HCT116 (cell line): Measurements from ENCODE around the gene CTU2. TPM values are rescaled to one million over a fixed set of nuclear protein-coding genes. Genes with fewer than 3 reads are reported as not detected.

ENCODE experiments used
- ATAC-seq: fragments of 200-7000 bp; cut with Tn5 transposase; 2 replicates; pipeline ENCODE4 v1.9.1; 2020; ENCODE audit warnings: mild to moderate bottlenecking, moderate library complexity
- BruUV-seq: library from RNA; stranded (reverse); fragments of 400-500 nt; replicated peaks from 2 replicates; lab custom pipeline; 2021; lab: Mats Ljungman, UMichigan
- CTCF ChIA-PET: fragments of 300-600 bp; sonication (Branson Sonifier 250); formaldehyde crosslinking; loops from one replicate; lab custom pipeline; 2021; ENCODE audit warnings: antibody characterized with exemption; lab: Charles Lee
- POLR2A ChIA-PET: fragments of 300-600, 350-600 bp; sonication (Branson Sonifier 250); formaldehyde crosslinking; loops from one replicate; lab custom pipeline; 2021; ENCODE audit warnings: antibody characterized with exemption; lab: Charles Lee
- RAD21 ChIA-PET, 2 experiments: fragments of 300-600 bp; sonication (Branson Sonifier 250); formaldehyde crosslinking; loops; one replicate each; lab custom pipeline; 2023; ENCODE audit warnings: low total read pairs in 2 of 2; ENCODE audit not compliant: uncharacterized antibody in 2 of 2, unreplicated experiment in 2 of 2, low non-redundant PET in 1 of 2; lab: Charles Lee
- DNase-seq: peaks from one replicate; pipeline ENCODE4 v3.0.0-alpha.2; 2010; ENCODE audit warnings: low read depth, low spot score
- H2AFZ ChIP-seq: fragments of 200-600 bp; shearing (Covaris generic), sonication (generic); 2 replicates; pipeline ENCODE4 v1.6.1; 2017; ENCODE audit warnings: low read depth, mixed run types, mixed read lengths, antibody characterized with exemption, low read length; ENCODE audit not compliant: poor library complexity, severe bottlenecking
- H3K27ac ChIP-seq: 2 replicates; pipeline ENCODE4 v1.5.1; 2012; ENCODE audit warnings: low read depth, low read length
- H3K27me3 ChIP-seq: fragments of 200-600 bp; sonication (generic); 2 replicates; pipeline ENCODE4 v1.6.1; 2016; ENCODE audit warnings: mixed run types, low read length, mixed read lengths; ENCODE audit not compliant: insufficient read depth
- H3K36me3 ChIP-seq, 2 experiments: fragments of 200-500 bp in 1 of 2; fragments of 200-600 bp in 1 of 2; sonication (Bioruptor generic) in 1 of 2; sonication (generic) in 1 of 2; 2 replicates each; pipeline versions ENCODE4 v1.5.1 to v1.6.1; 2014 to 2016; ENCODE audit warnings: low read length in 2 of 2, inconsistent platforms in 1 of 2, mixed read lengths in 1 of 2, mixed run types in 1 of 2; ENCODE audit not compliant: insufficient read depth in 2 of 2, control insufficient read depth in 1 of 2
- H3K4me1 ChIP-seq, 2 experiments: fragments of 200-600 bp in 1 of 2; sonication (generic) in 1 of 2; 2 replicates each; pipeline versions ENCODE4 v1.5.1 to v1.6.1; 2012 to 2017; ENCODE audit warnings: low read length in 2 of 2, inconsistent platforms in 1 of 2, mild to moderate bottlenecking in 1 of 2, mixed read lengths in 1 of 2, mixed run types in 1 of 2, moderate library complexity in 1 of 2; ENCODE audit not compliant: insufficient read depth in 2 of 2, control insufficient read depth in 1 of 2
- H3K4me2 ChIP-seq: fragments of 200-600 bp; sonication (generic); 2 replicates; pipeline ENCODE4 v1.6.1; 2017; ENCODE audit warnings: mixed run types, low read length, mixed read lengths
- H3K4me3 ChIP-seq, 2 experiments: fragments of 200-600 bp in 1 of 2; sonication (generic) in 1 of 2; replicated peaks in 1 of 2; 2 replicates each; pipeline ENCODE4 v1.5.1; 2011 to 2016; ENCODE audit warnings: low read length in 2 of 2, control low read depth in 1 of 2, low read depth in 1 of 2, mild to moderate bottlenecking in 1 of 2, mixed read lengths in 1 of 2, mixed run types in 1 of 2
- H3K79me2 ChIP-seq: fragments of 200-600 bp; sonication (generic); 2 replicates; pipeline ENCODE4 v1.6.1; 2017; ENCODE audit warnings: mild to moderate bottlenecking, mixed run types, low read length, moderate library complexity, mixed read lengths; ENCODE audit not compliant: insufficient read depth
- H3K9ac ChIP-seq: fragments of 200-600 bp; sonication (generic); 2 replicates; pipeline ENCODE4 v1.6.1; 2016; ENCODE audit warnings: low read length, mixed read lengths
- H3K9me2 ChIP-seq: fragments of 200-600 bp; sonication (generic), shearing (Covaris generic); 2 replicates; pipeline ENCODE4 v1.6.1; 2017; ENCODE audit warnings: mixed run types, mild to moderate bottlenecking, moderate library complexity; ENCODE audit not compliant: insufficient read depth
- H3K9me3 ChIP-seq, 2 experiments: fragments of 200-500 bp in 1 of 2; fragments of 200-600 bp in 1 of 2; sonication (Bioruptor generic) in 1 of 2; sonication (generic) in 1 of 2; 2 replicates each; pipeline ENCODE4 v1.6.1; 2014 to 2017; ENCODE audit warnings: low read length in 2 of 2, mixed read lengths in 2 of 2, inconsistent platforms in 1 of 2, low read depth in 1 of 2, mild to moderate bottlenecking in 1 of 2, mixed run types in 1 of 2, moderate library complexity in 1 of 2; ENCODE audit not compliant: control insufficient read depth in 1 of 2, insufficient read depth in 1 of 2
- H4K20me1 ChIP-seq: fragments of 200-600 bp; sonication (generic), shearing (Covaris generic); 2 replicates; pipeline ENCODE4 v1.6.1; 2017; ENCODE audit warnings: mixed run types, mild to moderate bottlenecking, moderate library complexity; ENCODE audit not compliant: insufficient read depth
- CTCF ChIP-seq, 3 experiments: fragments of 200-600 bp in 1 of 3; sonication (generic) in 1 of 3; IDR thresholded peaks in 2 of 3; conservative IDR thresholded peaks in 1 of 3; 2 replicates each; pipeline ENCODE4 v1.5.1; 2012 to 2017; ENCODE audit warnings: low read depth in 2 of 3, low read length in 2 of 3, antibody characterized with exemption in 1 of 3, borderline replicate concordance in 1 of 3, control low read depth in 1 of 3, mild to moderate bottlenecking in 1 of 3, mixed read lengths in 1 of 3, mixed run types in 1 of 3, moderate library complexity in 1 of 3; ENCODE audit not compliant: insufficient read depth in 1 of 3
- EGR1 ChIP-seq: IDR thresholded peaks from 2 replicates; pipeline ENCODE4 v1.6.1; 2012; ENCODE audit warnings: low read depth
- ELF1 ChIP-seq: IDR thresholded peaks from 2 replicates; pipeline ENCODE4 v1.6.1; 2012; ENCODE audit warnings: low read depth, borderline replicate concordance
- EZH2phosphoT487 ChIP-seq: fragments of 200-600 bp; IDR thresholded peaks from 2 replicates; pipeline ENCODE4 v1.6.1; 2018; ENCODE audit warnings: antibody characterized with exemption, borderline replicate concordance
- FOSL1 ChIP-seq: IDR thresholded peaks from 2 replicates; pipeline ENCODE4 v1.6.1; 2012; ENCODE audit warnings: low read depth
- JUND ChIP-seq: IDR thresholded peaks from 2 replicates; pipeline ENCODE4 v1.6.1; 2012
- MAX ChIP-seq: IDR thresholded peaks from 2 replicates; pipeline ENCODE4 v1.6.1; 2012
- POLR2A ChIP-seq: IDR thresholded peaks from 2 replicates; pipeline ENCODE4 v1.7.0; 2011; ENCODE audit warnings: borderline replicate concordance; ENCODE audit not compliant: insufficient read depth, insufficient read length; ENCODE audit errors: extremely low read depth
- POLR2AphosphoS5 ChIP-seq: IDR thresholded peaks from 2 replicates; pipeline ENCODE4 v1.6.1; 2011; ENCODE audit warnings: mild to moderate bottlenecking, low read depth, low read length, moderate library complexity
- RAD21 ChIP-seq: IDR thresholded peaks from 2 replicates; pipeline ENCODE4 v1.6.1; 2012; ENCODE audit warnings: low read depth, mild to moderate bottlenecking
- SIN3A ChIP-seq: IDR thresholded peaks from 2 replicates; pipeline ENCODE4 v1.6.1; 2012; ENCODE audit warnings: low read depth
- SP1 ChIP-seq: IDR thresholded peaks from 2 replicates; pipeline ENCODE4 v1.6.1; 2012; ENCODE audit warnings: low read depth
- TCF7L2 ChIP-seq: IDR thresholded peaks from 2 replicates; pipeline ENCODE4 v1.7.0; 2011; ENCODE audit warnings: borderline replicate concordance, inconsistent platforms; ENCODE audit not compliant: insufficient read depth, insufficient read length; ENCODE audit errors: extremely low read depth
- ZBTB33 ChIP-seq: IDR thresholded peaks from 2 replicates; pipeline ENCODE4 v1.6.1; 2011; ENCODE audit warnings: mild to moderate bottlenecking, low read length, moderate library complexity; ENCODE audit not compliant: insufficient replicate concordance; ENCODE audit errors: extremely low read depth
- ZNF274 ChIP-seq: fragments of 200-500 bp; sonication (Bioruptor generic); IDR thresholded peaks from 2 replicates; pipeline ENCODE4 v1.6.1; 2014; ENCODE audit warnings: mild to moderate bottlenecking, low read depth, low read length, inconsistent platforms
- intact Hi-C: fragments of 100-400 bp; cut with micrococcal nuclease; formaldehyde crosslinking; loops from 2 replicates; pipeline ENCODE4 v1.10.0; 2022
- total RNA-seq: library from RNA; stranded (reverse); gene quantifications from one replicate; pipeline ENCODE4 v1.2.1, GENCODE V29; 2021; ENCODE audit not compliant: unreplicated experiment

The CTU2 gene
- total RNA-seq, 1 experiment from 2014 or later: 71.3 TPM

- Histone ChIP-seq H3K79me2 (peaks cover 54% of the 10 kb centered on the region), H3K9ac (no peak overlapping the region), H3K4me3 (no peak overlapping the region), H4K20me1 (peaks cover 10% of the 10 kb centered on the region; the same call in 1 of the 2 replicates), H3K27ac (peak overlapping the region; percentile 30; the same call in 1 of the 2 replicates), H3K4me1 (peaks cover 0 to 11% of the 10 kb centered on the region in 2 experiments; a peak in 2 of 4 replicates), H3K9me3 (no peaks in the 10 kb centered on the region), H3K9me2 (no peaks in the 10 kb centered on the region), H2AFZ (no peak overlapping the region), H3K4me2 (no peak overlapping the region), H3K27me3 (no peaks in the 10 kb centered on the region), H3K36me3 (peaks cover 6 to 38% of the 10 kb centered on the region in 2 experiments; a peak in 2 of 4 replicates)
- no peak for ATAC-seq
- intact Hi-C loops: no loop called here
- no TSS peak for BruUV-seq
- DNase-seq: no peak
- CTCF ChIA-PET: interaction anchor here (0.6 to 0.9 kb wide), 2 partner anchors 67 to 69 kb away, joined by 3 read pairs; partner anchors contain the start of gene APRT
- TF ChIP-seq RAD21 (no peak), ZBTB33 (no peak), FOSL1 (no peak), JUND (no peak), POLR2A (no peak), ZNF274 (no peak), ELF1 (no peak), EZH2phosphoT487 (no peak), EGR1 (no peak), POLR2AphosphoS5 (no peak), SP1 (no peak), MAX (no peak), SIN3A (no peak), TCF7L2 (no peak), CTCF (IDR thresholded peaks at IDR 0.05 in 2 of 3, conservative IDR thresholded peaks at IDR 0.05 in 1 of 3; ENCODE audit: borderline replicate concordance in 1 of 3, insufficient read depth in 1 of 3, low read depth in 2 of 3, low read length in 2 of 3) (no peak)
- RAD21 ChIA-PET: no interaction called here
- POLR2A ChIA-PET: no interaction called here
These were observed 36.7 kb downstream of the CTU2 start for GRCh38 chr16:88742896-88743605.
